ENCODE measurements around the gene MIPEP.

- TF ChIP-seq, protein P1, sequence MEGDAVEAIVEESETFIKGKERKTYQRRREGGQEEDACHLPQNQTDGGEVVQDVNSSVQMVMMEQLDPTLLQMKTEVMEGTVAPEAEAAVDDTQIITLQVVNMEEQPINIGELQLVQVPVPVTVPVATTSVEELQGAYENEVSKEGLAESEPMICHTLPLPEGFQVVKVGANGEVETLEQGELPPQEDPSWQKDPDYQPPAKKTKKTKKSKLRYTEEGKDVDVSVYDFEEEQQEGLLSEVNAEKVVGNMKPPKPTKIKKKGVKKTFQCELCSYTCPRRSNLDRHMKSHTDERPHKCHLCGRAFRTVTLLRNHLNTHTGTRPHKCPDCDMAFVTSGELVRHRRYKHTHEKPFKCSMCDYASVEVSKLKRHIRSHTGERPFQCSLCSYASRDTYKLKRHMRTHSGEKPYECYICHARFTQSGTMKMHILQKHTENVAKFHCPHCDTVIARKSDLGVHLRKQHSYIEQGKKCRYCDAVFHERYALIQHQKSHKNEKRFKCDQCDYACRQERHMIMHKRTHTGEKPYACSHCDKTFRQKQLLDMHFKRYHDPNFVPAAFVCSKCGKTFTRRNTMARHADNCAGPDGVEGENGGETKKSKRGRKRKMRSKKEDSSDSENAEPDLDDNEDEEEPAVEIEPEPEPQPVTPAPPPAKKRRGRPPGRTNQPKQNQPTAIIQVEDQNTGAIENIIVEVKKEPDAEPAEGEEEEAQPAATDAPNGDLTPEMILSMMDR (conservative IDR thresholded peaks at IDR 0.05; ENCODE audit: low read depth, low read length) = no peak
- no peak for TF ChIP-seq EZH2 (IDR thresholded peaks at IDR 0.05; ENCODE audit: borderline replicate concordance, low read depth, low read length, poor library complexity, severe bottlenecking)
Observed at GRCh38 chr13:23750383-23751121, 138.6 kb downstream of the MIPEP start.
